Measurements from ENCODE around the gene ZBTB40. TPM values are rescaled to one million over a fixed set of nuclear protein-coding genes. Genes with fewer than 3 reads are reported as not detected.

The ZBTB40 gene
- total and polyA plus RNA-seq, 9 of the 15 experiments (the other 6 are each of a cell fraction or from before 2014, with no cell fraction given): 2.6 to 26.0 (median 18.8) TPM

DNA sequence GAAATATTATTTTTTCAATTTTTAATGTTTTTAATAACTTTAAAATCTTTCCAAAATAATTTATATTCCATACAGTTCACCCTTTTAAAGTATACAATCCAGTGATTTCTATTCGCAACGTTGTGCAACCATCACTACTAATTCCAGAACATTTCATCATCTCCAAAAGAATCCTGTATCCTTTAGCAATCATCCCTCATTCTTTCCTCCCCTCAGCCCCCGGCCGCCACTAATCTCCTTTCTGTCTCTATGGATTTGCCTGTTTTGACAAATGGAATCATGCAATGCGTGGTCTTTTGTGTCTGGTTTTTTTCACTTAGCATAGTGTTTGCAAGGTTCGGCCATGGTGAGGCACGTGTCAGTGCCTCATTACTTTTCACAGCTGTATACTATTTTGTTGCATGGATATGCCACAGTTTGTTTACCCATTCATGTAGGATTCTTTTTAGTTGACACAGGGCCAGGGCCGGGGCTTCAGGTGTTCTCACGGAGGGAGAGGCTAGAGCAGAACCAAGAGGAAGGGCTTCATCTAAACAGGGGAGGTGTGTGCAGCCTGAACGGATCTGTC lies 40.6 kb upstream of the ZBTB40 start:
- intact Hi-C loops (cut with micrococcal nuclease): loop anchor here (10.0 kb wide), 1 partner anchor 196 kb away; no protein-coding TSS in a partner anchor
- H3K79me2 ChIP-seq (ENCODE audit: control insufficient read depth, insufficient read depth, low read length): no peaks in the 10 kb centered on the region
- H3K9me3 ChIP-seq (replicated peaks; ENCODE audit: control insufficient read depth, insufficient read depth, low read depth, low read length): no peaks in the 10 kb centered on the region; the same call in 1 of the 2 replicates
- no peaks in the 10 kb centered on the region; a peak in 1 of 5 replicates for H3K4me1 ChIP-seq (replicated peaks in 1 of 2; ENCODE audit: control insufficient read depth in 2 of 2, insufficient read depth in 2 of 2, low read length in 2 of 2)
- ATAC-seq (no peak), FAIRE-seq (no peak), DNase-seq (ENCODE audit: extremely low read depth in 1 of 4, low spot score in 3 of 4) (no peak)
- H3K9ac ChIP-seq (ENCODE audit: insufficient read depth in 1 of 2, low read depth in 2 of 2, low read length in 2 of 2): no peak overlapping the region
- peaks cover 5% of the 10 kb centered on the region; the same call in 1 of the 2 replicates for H4K20me1 ChIP-seq (replicated peaks; ENCODE audit: control insufficient read depth, insufficient read depth, low read length)
- 2% methylated on average over 10 of the region's 10 CpGs for WGBS (ENCODE audit: insufficient coverage, low coverage, missing lambda C conversion rate)
- no peaks in the 10 kb centered on the region for H3K9me1 ChIP-seq (ENCODE audit: control insufficient read depth, insufficient read depth, low read length)
- in situ Hi-C loops (cut with MboI): no loop called here
- TF ChIP-seq PHF21A (IDR thresholded peaks at IDR 0.05; ENCODE audit: borderline replicate concordance, low read depth): no peak
- TF ChIP-seq ZNF146 (CRISPR knock-in tag; IDR thresholded peaks at IDR 0.05; ENCODE audit: unreplicated experiment): peak; percentile 61
- TF ChIP-seq IRF2 (CRISPR knock-in tag; IDR thresholded peaks at IDR 0.05): no peak
- TF ChIP-seq CEBPG (CRISPR knock-in tag; IDR thresholded peaks at IDR 0.05): no peak
- TF ChIP-seq CEBPG (tag; conservative IDR thresholded peaks at IDR 0.05 in 1 of 2, IDR thresholded peaks at IDR 0.05 in 1 of 2): peak; percentile 31 to 62; a peak in 2 of 4 replicates
- TF ChIP-seq HCFC1 (IDR thresholded peaks at IDR 0.05; ENCODE audit: low read depth, low read length): no peak
- peak; percentile 49; the same call in 1 of the 2 replicates for TF ChIP-seq CEBPB (tag; IDR thresholded peaks at IDR 0.05)
- TF ChIP-seq BCOR (IDR thresholded peaks at IDR 0.05): no peak
- ChIA-PET POLR2A (interaction anchor here (0.6 to 1.2 kb wide), 3 partner anchors 70 to 293 kb away, joined by 3 to 4 read pairs (median 4); no protein-coding TSS in a partner anchor), CTCF (ENCODE audit: low intra/inter-chr PET ratio) (interaction anchor here (0.7 kb wide), 1 partner anchor 92 kb away, joined by 3 read pairs; no protein-coding TSS in a partner anchor)
- peaks cover 29 to 62% of the 10 kb centered on the region in 2 experiments for H3K27me3 ChIP-seq (ENCODE audit: control insufficient read depth in 2 of 2, insufficient read depth in 2 of 2, low read length in 2 of 2)
- no peak overlapping the region for H2AFZ ChIP-seq (ENCODE audit: low read depth, low read length)
- no peak overlapping the region for H3K4me3 ChIP-seq
- H3K36me3 ChIP-seq (ENCODE audit: control insufficient read depth, insufficient read depth, low read length): no peaks in the 10 kb centered on the region
- BruUV-seq (replicated peaks): no TSS peak
- H3K4me2 ChIP-seq (ENCODE audit: insufficient read depth, low read length): no peak overlapping the region
- H3K27ac ChIP-seq (ENCODE audit: extremely low read depth, low read depth, low read length): no peak overlapping the region

Data from K562 (cell line).